Measurements from ENCODE around the gene NXPH2.

The NXPH2 gene

DNA sequence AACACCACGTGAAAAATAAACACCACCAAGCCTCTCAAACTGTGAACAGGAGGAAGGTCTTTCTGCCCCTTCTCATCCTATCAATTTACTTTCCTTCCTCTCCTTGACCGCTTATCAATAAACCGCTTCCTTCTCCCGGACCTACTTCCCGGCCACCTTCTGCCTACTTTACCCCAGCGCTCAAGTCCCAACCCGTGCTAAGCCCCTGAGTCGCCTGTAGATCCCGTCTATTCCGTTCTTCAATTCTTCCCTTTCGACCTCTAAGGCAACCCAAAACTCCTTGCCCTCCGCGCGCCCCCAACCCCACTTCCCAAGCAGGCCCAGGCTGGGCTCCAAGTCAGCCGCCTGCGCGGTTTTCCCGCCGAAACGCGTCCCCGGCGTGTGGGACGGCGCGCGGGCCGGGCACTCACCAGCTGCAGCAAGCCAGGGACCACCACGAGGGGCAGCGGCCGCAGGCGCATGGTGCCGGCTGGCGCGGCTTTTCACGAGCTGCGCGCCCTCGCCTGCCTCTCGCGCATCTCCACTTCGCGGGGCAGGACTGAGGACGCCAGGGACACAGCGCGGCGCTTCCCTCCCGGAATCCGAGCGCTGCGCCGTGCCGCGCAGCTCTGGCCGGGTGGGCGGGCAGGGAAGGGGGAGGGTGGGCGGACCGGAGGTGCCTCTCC lies at the start of gene NXPH2:
NXPH2 (minus strand) TSS at position 610 of the 665 bp plus-strand sequence; CDS start at position 461, 149 bp downstream.
- DNase-seq = no peak

- no peak for DNase-seq
Observed at GRCh38 chr2:138829326-138829919, 49.2 kb upstream of the NXPH2 start.

DNA sequence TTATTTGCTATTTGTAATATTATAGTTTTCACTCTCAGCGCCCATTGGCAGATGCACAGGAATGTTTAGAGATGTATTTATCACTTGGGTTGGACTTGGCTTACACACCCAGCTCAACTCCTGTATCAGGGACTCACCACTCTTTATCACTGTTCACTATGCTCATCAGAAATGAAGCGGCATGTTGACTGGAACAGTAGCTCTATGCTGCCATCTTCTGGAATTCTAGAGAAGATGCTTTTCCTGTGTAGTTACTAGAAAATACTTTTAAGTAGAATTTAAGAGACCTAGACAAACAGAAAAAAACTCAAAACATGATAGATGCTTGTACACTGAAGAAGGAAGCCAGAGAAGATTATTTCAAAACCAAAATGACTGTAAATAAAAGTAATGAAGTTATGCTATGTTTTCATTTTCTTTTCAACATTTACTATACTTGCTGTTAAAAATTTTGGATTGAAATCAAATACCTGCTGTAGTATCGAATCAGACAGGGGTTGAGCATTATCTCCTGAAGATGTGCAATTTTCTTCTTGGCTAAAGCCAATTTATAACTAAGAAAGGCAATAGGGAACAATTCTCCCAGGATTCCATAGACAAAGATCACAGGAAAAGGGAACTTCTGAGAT lies 47.4 kb upstream of the NXPH2 start:
- peak in 1 of 2 donors; percentile 49 for DNase-seq

GRCh38 chr2:138823666-138824065 lies 43.5 kb upstream of the NXPH2 start:
- no peak for DNase-seq

DNA sequence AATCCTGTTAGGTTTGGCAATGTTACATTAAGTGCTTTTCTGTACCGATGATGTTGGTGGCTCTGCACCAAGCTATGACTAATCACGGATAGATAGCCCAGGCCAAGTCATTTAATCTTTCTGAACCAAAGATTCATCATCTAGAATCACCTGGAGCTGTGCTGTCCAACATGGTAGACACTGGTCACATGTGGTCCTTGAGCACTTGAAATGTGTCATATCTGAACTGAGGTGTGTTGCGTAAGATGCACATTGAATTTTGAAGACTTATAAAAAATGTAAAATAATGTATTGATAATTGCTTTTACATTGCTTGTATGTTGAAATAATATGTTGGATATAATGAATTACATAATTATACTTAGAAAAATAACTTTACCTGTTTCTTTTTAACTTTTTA lies 39.8 kb upstream of the NXPH2 start:
- DNase-seq = no peak

DNA sequence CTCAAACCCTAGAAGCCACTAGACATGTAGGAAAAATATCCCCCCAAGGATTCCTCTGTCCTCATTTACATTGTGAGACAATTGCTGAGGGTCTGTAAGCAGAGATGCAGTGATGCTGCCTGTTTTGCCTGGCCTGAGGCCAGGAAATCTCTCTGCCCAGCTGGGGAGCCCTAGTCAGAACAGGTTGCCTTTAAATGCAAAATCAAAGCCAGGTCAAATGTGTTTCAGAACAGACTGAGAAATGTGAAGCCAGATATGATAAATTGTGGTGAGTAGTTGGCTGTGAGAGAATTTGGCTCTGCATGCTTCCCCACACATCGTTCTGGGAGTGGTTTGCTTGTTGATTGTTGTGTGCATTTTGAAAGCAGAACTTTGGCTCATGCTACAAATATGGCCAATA lies 38.4 kb upstream of the NXPH2 start:
- DNase-seq = no peak

GRCh38 chr2:138814123-138814898 lies 34.1 kb upstream of the NXPH2 start:
- peak in 1 of 2 donors; percentile 28 for DNase-seq

DNA sequence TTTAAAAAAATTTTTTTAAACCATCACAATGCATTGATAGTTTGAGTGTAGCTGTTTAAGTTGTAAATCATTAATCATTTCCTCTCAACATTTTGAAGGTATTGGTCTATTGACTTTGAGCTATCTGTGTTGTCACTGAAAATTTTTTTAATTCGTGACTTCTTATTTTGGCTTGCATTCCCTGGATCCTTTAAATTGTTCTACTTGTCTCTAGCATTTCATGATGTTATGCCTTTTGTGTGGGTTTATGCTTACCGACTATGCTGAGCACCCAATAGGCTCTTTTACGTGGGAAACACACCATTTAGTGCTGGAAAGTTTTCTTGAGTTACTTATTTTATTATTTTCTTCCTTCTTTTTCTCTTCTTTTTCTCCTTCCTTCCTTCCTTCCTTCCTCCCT lies 31.2 kb upstream of the NXPH2 start:
- no peak for DNase-seq

DNA sequence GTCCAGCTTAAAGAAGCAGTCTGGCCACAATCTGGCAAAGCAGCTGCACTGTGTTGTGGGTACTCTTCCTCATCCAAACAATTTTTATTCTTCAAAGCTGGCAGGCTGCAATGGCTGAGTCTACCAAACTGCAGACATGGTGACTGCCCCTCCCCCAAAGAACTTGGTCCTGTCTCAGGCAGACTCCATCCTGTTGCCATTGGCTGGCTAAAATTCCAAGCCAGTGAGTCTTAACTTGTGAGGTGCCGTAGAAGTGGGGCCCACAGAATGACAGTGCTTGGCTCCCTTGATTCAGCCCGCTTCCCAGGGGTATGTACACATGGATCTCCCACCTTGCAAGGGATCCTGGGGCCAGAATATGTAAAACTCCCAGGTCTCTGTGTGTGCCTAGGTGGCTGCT lies 14.5 kb upstream of the NXPH2 start:
- DNase-seq = no peak

DNA sequence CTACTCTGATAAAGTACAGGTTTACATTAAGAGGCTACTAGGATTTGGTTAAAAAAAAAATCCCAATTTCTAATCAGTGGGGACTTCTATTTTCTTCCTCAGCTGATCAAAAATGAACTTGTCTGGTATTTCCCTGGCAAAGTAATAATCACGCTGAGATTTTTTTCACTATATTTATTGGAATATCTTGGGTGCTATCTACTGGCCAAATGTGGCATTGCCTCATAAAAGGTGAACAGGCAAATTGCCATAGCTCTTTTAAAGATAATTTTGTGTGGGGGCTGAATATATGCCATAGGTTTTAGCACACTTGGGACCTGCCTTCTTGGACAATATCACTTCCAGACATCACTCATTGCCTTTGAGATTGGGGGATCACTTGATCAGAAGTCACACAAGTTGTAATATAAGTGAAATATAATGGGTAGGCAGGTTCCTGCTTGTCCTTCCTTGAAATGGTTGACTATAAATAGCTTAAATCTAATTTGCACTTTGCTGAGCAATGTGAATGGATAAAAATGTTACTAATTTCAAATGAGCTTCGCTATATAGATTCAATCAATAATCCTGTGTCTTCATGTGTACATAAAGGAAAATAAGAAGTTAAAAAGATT lies 7.0 kb upstream of the NXPH2 start:
- DNase-seq = peak in 1 of 2 donors; percentile 10

DNA sequence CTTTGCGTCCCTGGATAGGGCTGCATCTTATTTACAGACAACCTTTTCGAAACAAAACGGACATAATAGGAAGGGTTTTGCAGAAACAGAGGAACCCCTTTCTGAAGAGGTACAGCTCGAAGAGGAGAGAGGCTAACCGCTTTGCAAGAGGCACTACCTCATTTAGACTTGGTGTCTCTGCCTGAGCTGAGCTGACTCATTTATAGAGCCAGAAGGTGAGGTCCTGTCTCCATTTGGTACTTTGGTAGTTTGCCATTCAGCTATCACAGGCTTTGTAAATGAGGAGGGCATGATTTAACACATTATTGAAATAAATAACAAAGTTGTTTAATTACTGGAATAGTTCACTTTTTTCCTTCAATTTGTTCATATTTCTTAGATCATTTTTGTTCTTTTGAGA lies 2.2 kb upstream of the NXPH2 start:
- DNase-seq = no peak

DNA sequence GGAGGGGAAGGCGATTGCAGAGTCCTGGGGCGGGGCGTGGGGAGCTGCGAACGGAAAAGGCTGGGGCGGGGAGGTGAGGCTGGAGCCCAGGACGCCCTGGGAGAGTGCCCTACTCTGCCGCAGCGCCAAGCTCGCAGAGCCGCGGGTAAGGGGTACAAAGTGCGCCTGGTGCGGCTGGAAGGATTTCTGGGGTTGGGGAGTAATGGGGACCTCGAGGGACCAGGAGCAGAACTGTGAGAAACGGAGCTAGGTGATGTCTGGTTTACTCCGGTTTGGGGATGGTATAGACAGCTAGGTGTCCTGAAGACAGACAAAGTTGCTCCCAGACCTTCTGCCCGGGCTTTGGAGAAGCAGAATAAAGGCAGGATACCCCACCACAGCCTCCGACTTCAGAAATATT lies 718 bp upstream of the NXPH2 start:
- DNase-seq = no peak

DNA sequence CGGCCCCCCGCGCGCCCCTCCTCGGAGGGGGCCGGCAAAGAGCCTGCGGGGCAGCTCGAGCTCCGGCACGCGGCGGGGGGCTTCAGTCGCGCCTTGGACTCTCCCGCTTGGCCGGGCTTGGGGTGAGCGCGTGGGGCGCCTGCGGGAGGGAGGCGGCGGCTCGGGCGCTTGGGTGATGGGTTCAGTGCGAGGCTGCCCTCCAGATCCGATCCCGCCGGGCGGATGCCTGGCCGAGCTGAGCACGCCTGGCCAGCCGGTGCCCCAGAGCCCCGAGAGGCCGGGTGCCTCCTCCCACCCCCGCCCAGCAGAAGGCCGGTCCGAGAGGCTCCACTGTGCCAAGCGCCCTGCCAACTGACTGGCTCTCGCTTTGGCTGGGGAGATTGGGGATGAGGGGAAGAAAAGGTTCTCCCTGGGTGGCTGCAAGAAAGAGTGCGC lies 273 bp upstream of the NXPH2 start:
- DNase-seq = no peak

DNA sequence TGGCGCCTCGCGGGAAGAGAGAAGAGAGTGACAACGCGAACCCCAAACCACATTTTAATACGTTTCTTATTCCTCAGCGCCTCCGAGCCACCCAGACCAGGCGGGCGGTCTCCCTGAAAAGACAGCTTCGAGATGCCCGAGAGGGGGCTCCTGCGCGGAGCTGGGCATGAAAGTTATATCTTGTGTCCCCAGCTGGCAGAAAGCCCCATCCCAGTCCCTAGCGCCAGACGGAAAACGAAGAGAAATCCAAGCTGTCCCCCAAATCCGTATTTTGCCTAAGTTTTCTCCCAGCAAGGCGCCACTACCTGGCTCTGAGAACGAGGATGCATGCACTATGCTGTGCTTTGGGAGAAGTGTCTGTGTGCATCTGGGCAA lies 797 bp downstream of the NXPH2 start:
- DNase-seq = no peak

DNA sequence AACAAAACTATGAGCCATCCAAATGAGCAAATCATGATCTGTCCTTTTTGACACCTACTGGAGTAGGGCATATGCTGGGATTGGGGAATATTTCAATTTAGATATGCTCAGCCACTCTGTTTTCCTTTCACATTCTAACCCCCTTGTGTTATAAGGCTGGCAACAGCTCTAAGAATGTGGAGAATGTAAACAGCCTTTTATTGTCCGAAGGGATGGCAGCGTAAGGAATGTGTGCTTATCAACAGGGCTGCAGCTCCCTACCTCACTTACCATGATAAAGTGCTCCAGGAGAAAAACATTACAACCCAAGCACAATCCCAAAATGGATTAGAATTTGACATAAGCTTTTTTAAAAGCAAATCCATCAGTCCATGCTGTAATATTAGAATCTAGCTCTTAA lies 2.2 kb downstream of the NXPH2 start:
- no peak for DNase-seq

DNA sequence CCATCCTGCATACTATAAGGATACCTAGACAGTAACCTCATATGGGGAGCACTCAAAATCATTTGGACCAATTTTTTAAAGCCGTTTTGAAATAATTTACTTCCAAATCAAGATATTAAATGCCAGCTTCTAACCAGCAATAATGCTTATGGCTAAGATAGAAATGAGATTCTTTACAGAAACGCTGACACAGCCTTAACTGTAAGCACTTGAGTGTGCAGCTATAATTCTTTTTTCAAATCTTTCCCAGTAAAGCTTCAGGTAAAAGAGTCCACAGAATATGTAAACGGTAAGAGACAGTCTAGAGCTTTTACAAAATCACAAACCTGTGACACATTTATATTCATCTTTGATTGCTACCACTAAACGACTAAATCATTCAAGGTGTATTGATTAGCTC lies 4.5 kb downstream of the NXPH2 start:
- no peak for DNase-seq

- no peak for DNase-seq
Observed at GRCh38 chr2:138771534-138771933, 8.7 kb downstream of the NXPH2 start.

- DNase-seq = no peak
Observed at GRCh38 chr2:138767101-138767500, 13.1 kb downstream of the NXPH2 start.

DNA sequence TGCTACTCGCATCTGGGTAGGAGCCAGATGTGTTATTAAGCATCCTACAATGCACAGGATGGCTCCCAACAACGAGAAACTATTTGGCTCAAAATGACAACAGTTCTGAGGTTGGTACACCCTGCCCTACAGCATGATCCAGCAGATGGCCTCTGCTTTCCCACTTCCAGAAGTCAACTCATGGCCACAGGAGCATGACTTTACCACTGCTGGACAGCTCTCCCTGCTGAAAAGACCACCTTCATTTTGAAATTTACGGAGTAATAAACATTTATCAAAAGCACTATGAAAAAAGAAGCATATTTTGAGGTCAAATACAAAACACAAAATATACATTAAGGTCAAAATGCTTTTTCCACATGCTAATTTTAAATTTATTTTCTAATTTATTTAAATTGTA lies 13.7 kb downstream of the NXPH2 start:
- no peak for DNase-seq

GRCh38 chr2:138763971-138764370 lies 16.2 kb downstream of the NXPH2 start:
- DNase-seq = no peak

DNA sequence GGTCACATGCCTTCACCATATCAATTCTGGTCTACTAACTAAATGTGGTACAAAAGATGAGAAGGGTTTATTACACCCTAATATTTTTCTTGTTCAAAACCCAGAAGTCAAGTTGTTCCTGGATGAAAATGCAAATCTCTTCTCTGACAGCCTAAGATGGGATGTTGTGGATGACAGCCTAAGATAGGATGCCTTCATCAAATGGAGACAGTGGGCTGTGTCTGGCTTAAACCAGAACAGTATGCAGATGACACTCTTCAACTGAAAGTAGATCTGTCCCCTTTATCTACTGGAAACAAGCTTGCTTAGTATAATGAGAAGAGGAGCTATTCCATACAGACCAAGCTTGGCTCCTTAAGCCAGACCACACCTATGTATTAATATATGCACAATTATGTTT lies 17.7 kb downstream of the NXPH2 start:
- DNase-seq = no peak

- DNase-seq = no peak
Observed at GRCh38 chr2:138760676-138761075, 19.5 kb downstream of the NXPH2 start.

DNA sequence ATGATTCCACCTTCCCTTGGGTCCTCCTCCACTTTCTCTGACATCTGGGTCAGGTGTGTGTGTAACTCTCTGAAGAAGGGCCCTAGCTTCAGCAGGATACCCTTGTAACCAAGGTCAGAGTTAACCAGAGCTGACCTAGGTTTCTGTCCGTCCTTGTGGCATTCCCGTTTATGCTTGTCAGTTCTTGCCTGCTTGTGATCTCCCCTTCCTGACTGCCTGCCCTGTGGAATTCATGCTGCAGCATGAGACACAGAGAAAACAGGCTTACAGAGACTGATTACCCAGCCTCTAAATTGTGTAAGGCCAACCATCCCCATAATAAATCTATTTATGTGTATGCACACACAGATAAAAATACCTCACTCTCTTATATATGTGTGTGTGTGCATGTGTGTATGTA lies 22.8 kb downstream of the NXPH2 start:
- no peak for DNase-seq

Data from bone marrow (tissue), 2 donors.